ENCODE results near the gene PRUNE2. TPM values are rescaled to one million over a fixed set of nuclear protein-coding genes. Genes with fewer than 3 reads are reported as not detected.
A peak's percentile ranks its signal among the peaks of the same experiment; 100 is the strongest.

Gene PRUNE2
- total RNA-seq, 1 donor: 80.0 TPM

GRCh38 chr9:76619640-76620039 lies 286.3 kb downstream of the PRUNE2 start:
- H3K27ac ChIP-seq (ENCODE audit: low read depth, low read length): peak overlapping the region; percentile 73
- H3K79me2 ChIP-seq (ENCODE audit: insufficient read depth, low read length): no peaks in the 10 kb centered on the region
- no peak for DNase-seq (ENCODE audit: insufficient read length, low spot score, missing footprints)
- H2AFZ ChIP-seq (ENCODE audit: low read length): no peak overlapping the region
- H3K4me3 ChIP-seq (ENCODE audit: insufficient read depth, low read length): no peak overlapping the region
- no peaks in the 10 kb centered on the region for H3K27me3 ChIP-seq (ENCODE audit: insufficient read depth, low read length)
- no peaks in the 10 kb centered on the region for H3K36me3 ChIP-seq (ENCODE audit: insufficient read depth, low read length)
- H3K9me3 ChIP-seq (ENCODE audit: low read depth, low read length): no peaks in the 10 kb centered on the region
- peaks cover 24% of the 10 kb centered on the region for H3K4me1 ChIP-seq (ENCODE audit: insufficient read depth, low read length)
- no peak overlapping the region for H3K4me2 ChIP-seq (ENCODE audit: insufficient read depth, low read length)
- no peak for TF ChIP-seq CTCF (IDR thresholded peaks at IDR 0.05; ENCODE audit: extremely low read depth, low read depth, low read length)
- no peaks in the 10 kb centered on the region for H4K20me1 ChIP-seq (ENCODE audit: insufficient read depth, low read length)

- no peaks in the 10 kb centered on the region for H3K9me3 ChIP-seq (ENCODE audit: low read depth, low read length)
- H3K4me2 ChIP-seq (ENCODE audit: insufficient read depth, low read length): peak overlapping the region; percentile 36
- no peak overlapping the region for H2AFZ ChIP-seq (ENCODE audit: low read length)
- H3K27me3 ChIP-seq (ENCODE audit: insufficient read depth, low read length): no peaks in the 10 kb centered on the region
- TF ChIP-seq CTCF (IDR thresholded peaks at IDR 0.05; ENCODE audit: extremely low read depth, low read depth, low read length): no peak
- H3K4me3 ChIP-seq (ENCODE audit: insufficient read depth, low read length): no peak overlapping the region
- H4K20me1 ChIP-seq (ENCODE audit: insufficient read depth, low read length): no peaks in the 10 kb centered on the region
- no peak for DNase-seq (ENCODE audit: insufficient read length, low spot score, missing footprints)
- no peaks in the 10 kb centered on the region for H3K36me3 ChIP-seq (ENCODE audit: insufficient read depth, low read length)
- H3K79me2 ChIP-seq (ENCODE audit: insufficient read depth, low read length): no peaks in the 10 kb centered on the region
- peak overlapping the region; percentile 73 for H3K27ac ChIP-seq (ENCODE audit: low read depth, low read length)
- peaks cover 24% of the 10 kb centered on the region for H3K4me1 ChIP-seq (ENCODE audit: insufficient read depth, low read length)
Measured at GRCh38 chr9:76619197-76619596, 286.7 kb downstream of the PRUNE2 start.

GRCh38 chr9:76618762-76619161 lies 287.2 kb downstream of the PRUNE2 start:
- Histone ChIP-seq H3K27ac (ENCODE audit: low read depth, low read length) (peak overlapping the region; percentile 73), H3K4me2 (ENCODE audit: insufficient read depth, low read length) (peak overlapping the region; percentile 36), H3K4me1 (ENCODE audit: insufficient read depth, low read length) (peaks cover 24% of the 10 kb centered on the region)

More at GRCh38 chr9:76618762-76619161, 287.2 kb downstream of the PRUNE2 start:
- TF ChIP-seq CTCF (IDR thresholded peaks at IDR 0.05; ENCODE audit: extremely low read depth, low read depth, low read length): no peak
- Histone ChIP-seq H3K4me3 (ENCODE audit: insufficient read depth, low read length) (no peak overlapping the region), H3K9me3 (ENCODE audit: low read depth, low read length) (no peaks in the 10 kb centered on the region), H2AFZ (ENCODE audit: low read length) (no peak overlapping the region), H3K36me3 (ENCODE audit: insufficient read depth, low read length) (no peaks in the 10 kb centered on the region), H3K79me2 (ENCODE audit: insufficient read depth, low read length) (no peaks in the 10 kb centered on the region), H3K27me3 (ENCODE audit: insufficient read depth, low read length) (no peaks in the 10 kb centered on the region), H4K20me1 (ENCODE audit: insufficient read depth, low read length) (no peaks in the 10 kb centered on the region)
- peak; percentile 74 for DNase-seq (ENCODE audit: insufficient read length, low spot score, missing footprints)

Measured in osteoblast (primary cell).